GM21786 (cell line): ENCODE results near the gene PER2.

Source experiments
- ATAC-seq: cut with Tn5 transposase; IDR thresholded peaks from one replicate; pipeline ENCODE4 v1.9.1; 2021; ENCODE audit not compliant: unreplicated experiment

Gene PER2

DNA sequence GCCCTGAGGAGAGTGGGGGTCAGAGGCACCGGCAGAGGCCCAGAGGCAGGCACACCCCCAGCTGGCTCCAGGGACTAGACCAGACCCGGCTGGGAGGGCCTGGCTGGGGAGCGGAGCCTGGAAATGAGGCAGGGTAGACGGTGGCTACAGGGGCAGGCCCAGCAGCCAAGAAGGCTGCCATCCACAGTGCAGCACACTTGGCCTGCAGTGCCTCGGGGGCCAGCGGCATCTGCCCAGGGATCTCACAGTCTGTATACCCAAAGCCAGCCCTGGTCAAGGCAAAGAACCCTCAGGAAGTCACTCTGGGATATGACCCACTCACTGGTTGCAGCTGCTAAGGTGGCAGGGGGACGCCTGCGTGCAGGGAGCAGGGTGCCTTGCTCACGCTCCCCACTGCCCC is 17.8 kb downstream of the PER2 start:
- ATAC-seq = no peak

GRCh38 chr2:238269741-238270140 is 18.7 kb downstream of the PER2 start:
- ATAC-seq = no peak

GRCh38 chr2:238267884-238268680 is 20.3 kb downstream of the PER2 start:
- ATAC-seq = no peak

DNA sequence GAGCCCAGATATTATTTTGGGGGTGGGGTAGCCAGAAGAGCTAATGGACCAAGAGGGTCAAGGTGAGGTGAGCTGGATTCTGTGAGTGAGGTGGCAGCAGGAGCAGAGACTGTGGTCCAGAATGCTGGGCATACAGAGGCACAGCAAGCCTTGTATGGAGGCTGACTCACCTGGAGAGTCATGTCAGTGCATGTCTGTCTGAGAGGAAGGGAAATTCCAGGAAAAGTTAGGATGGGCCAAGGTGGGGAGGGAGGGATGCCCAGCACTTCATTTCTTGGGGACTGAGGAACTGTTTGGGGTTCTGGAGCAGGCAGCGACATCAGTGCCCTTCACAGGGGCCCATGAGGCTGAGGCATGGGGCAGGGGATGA is 21.1 kb downstream of the PER2 start:
- no peak for ATAC-seq

DNA sequence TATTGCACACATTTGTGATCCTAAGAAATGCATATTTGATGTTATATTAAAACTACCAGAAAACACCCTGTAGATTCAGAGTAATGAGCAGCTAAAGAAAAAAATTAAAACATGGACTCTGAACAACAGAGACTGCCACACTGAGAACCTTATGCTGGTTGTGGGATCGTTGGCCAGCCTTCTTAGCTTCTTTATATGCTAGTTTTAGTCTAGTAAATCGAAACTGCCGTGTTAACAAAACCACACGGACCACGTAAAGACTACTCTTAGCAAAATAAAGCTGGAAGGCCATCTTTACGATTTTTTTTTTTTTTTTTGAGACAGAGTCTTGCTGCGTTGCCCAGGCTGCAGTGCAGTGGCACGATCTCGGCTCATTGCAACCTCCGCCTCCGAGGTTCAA is 22.8 kb downstream of the PER2 start:
- ATAC-seq = no peak

DNA sequence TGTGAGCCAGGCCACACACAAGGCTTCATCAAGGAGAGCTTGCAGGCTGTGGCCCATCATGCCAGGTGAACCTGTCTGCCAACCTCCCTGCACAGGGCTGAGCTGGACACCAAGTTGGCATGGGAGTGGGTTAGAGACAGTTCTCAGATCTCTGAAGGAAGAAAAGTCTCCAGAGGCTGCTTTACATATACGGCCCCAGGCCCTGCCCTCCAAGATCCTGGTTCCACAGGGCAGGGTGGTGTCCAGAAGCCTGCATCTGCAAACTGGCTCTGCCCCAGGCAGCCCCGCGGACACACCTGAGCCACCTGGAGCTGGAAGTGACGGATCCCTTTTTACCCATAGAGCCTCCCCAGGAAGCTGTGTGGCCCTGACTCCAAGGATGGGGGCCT is 24.3 kb downstream of the PER2 start:
- ATAC-seq = no peak

GRCh38 chr2:238263204-238264071 is 25.0 kb downstream of the PER2 start:
- no peak for ATAC-seq

- no peak for ATAC-seq
Observed at GRCh38 chr2:238262496-238263122, 25.8 kb downstream of the PER2 start.

DNA sequence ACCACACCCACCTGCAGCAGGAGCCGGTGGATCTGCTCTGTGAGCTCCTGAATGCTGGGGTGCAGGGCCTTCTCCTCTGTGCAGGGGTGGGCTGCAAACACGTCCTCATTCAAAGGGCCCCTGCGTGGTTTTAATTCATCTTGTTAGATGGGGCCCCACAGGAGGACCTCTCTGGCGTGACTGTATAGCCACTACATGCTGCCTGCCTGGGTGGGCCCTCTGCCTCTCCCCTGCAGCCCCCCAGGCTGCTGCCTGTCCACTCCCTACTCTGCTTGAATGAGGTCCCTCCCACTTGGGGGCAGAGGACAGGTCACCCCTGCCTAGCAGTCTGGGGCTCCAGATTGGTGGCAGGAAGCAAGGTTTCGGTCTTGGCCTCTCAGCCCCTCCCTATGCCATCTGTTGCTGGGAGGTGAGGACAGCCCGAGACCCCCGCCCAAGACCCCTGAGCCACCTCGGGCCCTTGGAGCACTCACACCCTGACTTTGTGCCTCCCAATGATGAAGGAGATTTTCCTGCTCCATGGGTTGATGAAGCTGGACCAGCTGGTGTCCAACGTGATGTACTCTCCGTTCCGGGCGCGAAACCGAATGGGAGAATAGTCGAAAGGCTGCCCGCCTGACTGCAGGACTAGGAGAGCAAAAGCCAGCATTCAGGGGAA is 26.6 kb downstream of the PER2 start:
- ATAC-seq = no peak

GRCh38 chr2:238260883-238261282 is 27.5 kb downstream of the PER2 start:
- no peak for ATAC-seq

- ATAC-seq = no peak
Observed at GRCh38 chr2:238259061-238260020, 29.1 kb downstream of the PER2 start.

- ATAC-seq = no peak
Observed at GRCh38 chr2:238257786-238258700, 30.4 kb downstream of the PER2 start.

GRCh38 chr2:238256594-238257104 is 31.8 kb downstream of the PER2 start:
- no peak for ATAC-seq

DNA sequence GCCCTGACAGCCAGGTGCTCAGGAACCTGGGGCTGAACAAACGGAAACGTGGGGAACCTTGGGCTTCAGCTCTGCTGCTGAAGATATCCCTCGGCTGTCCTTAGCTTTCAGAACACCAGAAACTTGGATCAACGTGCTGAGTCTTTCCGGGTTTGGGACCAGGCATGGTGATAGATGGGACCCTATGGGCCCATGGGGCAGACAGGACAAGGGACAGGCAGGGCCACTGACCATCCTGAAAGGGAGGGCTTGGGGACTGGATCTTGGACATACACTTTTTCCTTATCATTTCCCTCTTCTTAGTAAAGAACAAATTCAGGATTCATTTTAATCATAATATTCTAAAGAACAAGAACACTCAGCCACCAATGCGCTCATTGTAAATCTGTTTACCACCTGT is 32.3 kb downstream of the PER2 start:
- no peak for ATAC-seq

GRCh38 chr2:238255636-238256035 is 32.8 kb downstream of the PER2 start:
- no peak for ATAC-seq

- no peak for ATAC-seq
Observed at GRCh38 chr2:238255151-238255551, 33.3 kb downstream of the PER2 start.

DNA sequence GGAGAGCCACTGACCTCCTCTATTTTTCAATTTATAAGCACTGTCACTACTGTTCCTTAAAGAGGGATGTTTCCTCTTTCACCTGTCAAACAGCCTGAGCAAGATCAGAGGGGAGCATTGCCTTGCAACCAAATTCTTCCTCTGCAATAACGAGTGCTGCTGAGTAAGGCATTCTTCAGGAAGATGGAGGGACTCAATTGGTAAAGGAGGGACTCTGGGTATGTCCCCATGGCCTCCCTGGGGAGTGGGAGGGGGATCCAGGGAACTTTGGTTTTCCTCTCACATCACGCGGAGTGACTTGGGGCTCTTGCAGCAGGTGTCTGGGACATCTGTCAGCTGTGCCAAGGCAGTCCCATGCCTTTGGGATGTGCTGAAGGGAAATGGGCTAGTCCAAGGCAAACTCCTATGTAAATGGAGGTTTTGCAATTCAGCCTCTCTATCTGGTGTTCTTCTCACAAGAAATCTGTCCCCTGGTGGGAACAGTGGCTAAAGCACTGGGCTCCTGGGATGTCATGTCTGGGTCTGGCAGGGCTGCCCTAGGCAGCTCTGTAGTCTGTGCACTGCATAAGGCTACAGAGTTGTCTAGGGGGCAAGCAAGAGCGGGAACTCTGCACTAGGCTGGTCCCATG is 34.2 kb downstream of the PER2 start:
- no peak for ATAC-seq
